Skeletal muscle tissue (tissue), 4 donors: ENCODE results near the gene OR9Q1. TPM values are rescaled to one million over a fixed set of nuclear protein-coding genes. Genes with fewer than 3 reads are reported as not detected.

Experiments
- H3K27ac ChIP-seq: one replicate; pipeline ENCODE4 v1.7.0; 2013; ENCODE audit warnings: mild to moderate bottlenecking, low read depth, low read length, inconsistent platforms
- H3K27me3 ChIP-seq, 3 donors: one replicate each; pipeline ENCODE4 v1.7.0; 2013; ENCODE audit warnings: low read length in 3 of 3; ENCODE audit not compliant: control insufficient read depth in 3 of 3, insufficient read depth in 3 of 3
- H3K36me3 ChIP-seq, 3 donors: one replicate each; pipeline ENCODE4 v1.7.0; 2013; ENCODE audit warnings: low read length in 3 of 3; ENCODE audit not compliant: control insufficient read depth in 3 of 3, insufficient read depth in 3 of 3
- H3K4me1 ChIP-seq, 3 donors: one replicate each; pipeline ENCODE4 v1.7.0; 2013; ENCODE audit warnings: low read length in 3 of 3, mild to moderate bottlenecking in 3 of 3; ENCODE audit not compliant: control insufficient read depth in 3 of 3, insufficient read depth in 3 of 3
- H3K4me3 ChIP-seq, 3 donors: one replicate each; pipeline ENCODE4 v1.7.0; 2013; ENCODE audit warnings: low read length in 3 of 3
- H3K9ac ChIP-seq, 3 donors: one replicate each; pipeline ENCODE4 v1.7.0; 2013; ENCODE audit warnings: low read length in 3 of 3, mild to moderate bottlenecking in 3 of 3, moderate library complexity in 2 of 3, low read depth in 1 of 3
- H3K9me3 ChIP-seq, 3 donors: one replicate each; pipeline ENCODE4 v1.7.0; 2013; ENCODE audit warnings: low read length in 3 of 3; ENCODE audit not compliant: control insufficient read depth in 3 of 3
- total RNA-seq: library from RNA; depleted of rRNA; stranded (reverse); fragments of >200 nt; gene quantifications from one replicate; pipeline ENCODE4 v1.2.3, GENCODE V29; 2014
- donor health status: Osteomylitis.

OR9Q1 gene
- total RNA-seq, 1 donor from 2014 or later, result not detected

- H3K4me1 ChIP-seq, result no peaks in the 10 kb centered on the region
- no peaks in the 10 kb centered on the region for H3K9me3 ChIP-seq
- no peak overlapping the region for H3K9ac ChIP-seq
- no peaks in the 10 kb centered on the region for H3K36me3 ChIP-seq
- H3K4me3 ChIP-seq, result no peak overlapping the region
- H3K27ac ChIP-seq, result no peak overlapping the region
- H3K27me3 ChIP-seq, result no peaks in the 10 kb centered on the region
These were observed 97.4 kb downstream of the OR9Q1 start for GRCh38 chr11:58121096-58121495.

DNA sequence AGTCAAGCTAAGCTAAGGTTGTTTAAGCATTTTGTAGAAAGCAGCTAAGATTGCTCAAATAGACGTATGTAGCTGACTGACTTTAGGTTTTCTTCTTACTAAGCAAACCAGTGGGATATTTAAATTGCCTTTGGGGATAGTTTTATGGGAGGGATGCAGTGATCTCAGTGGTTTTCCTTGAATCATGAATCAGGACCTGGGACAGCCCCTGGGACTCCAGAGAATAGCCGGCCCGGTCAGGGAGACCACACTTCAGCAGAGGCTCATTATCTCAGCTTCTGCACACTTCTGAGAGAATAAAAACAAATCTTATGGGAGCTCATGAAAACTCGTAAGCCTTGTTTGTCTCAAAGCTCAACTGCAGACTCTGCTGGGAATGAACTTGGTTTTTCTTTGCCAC is 101.8 kb downstream of the OR9Q1 start, which contains the start of gene OR9I1:
TSS of gene OR9I1 (minus strand) at position 62 of the 400 bp plus-strand sequence. CDS start 6,086 bp downstream, outside the sequence.
- H3K27me3 ChIP-seq, result no peaks in the 10 kb centered on the region
- no peak within 1 kb of the TSS for H3K27ac ChIP-seq
- H3K4me3 ChIP-seq, result no peak within 1 kb of the TSS
- H3K4me1 ChIP-seq, result no peaks in the 10 kb centered on the region
- H3K9me3 ChIP-seq, result no peaks in the 10 kb centered on the region
- H3K36me3 ChIP-seq, result no peaks in the 10 kb centered on the region
- H3K9ac ChIP-seq, result no peak within 1 kb of the TSS

DNA sequence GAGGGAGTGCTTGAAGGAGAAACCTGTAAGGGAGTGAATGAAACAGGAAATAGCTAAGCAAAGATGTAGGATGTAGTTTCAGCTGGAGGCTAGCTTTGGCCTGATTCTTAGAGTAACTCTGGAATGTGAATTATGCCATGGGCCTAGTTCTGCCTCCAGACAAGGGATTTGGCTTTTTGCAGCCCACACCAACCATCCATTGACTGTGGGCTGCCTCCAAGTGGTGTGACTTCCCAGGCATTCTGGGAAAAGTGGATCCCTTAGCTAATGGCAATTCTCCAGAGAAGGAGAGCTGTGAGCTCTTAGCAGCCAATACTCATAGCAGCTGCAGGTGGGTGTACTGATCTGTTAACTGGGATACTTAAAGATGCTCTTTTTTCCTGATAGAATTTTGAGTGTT is 103.7 kb downstream of the OR9Q1 start:
- H3K4me3 ChIP-seq, result no peak overlapping the region
- no peaks in the 10 kb centered on the region for H3K9me3 ChIP-seq
- no peaks in the 10 kb centered on the region for H3K4me1 ChIP-seq
- H3K27me3 ChIP-seq, result no peaks in the 10 kb centered on the region
- H3K9ac ChIP-seq, result no peak overlapping the region
- H3K36me3 ChIP-seq, result no peaks in the 10 kb centered on the region
- H3K27ac ChIP-seq, result no peak overlapping the region

DNA sequence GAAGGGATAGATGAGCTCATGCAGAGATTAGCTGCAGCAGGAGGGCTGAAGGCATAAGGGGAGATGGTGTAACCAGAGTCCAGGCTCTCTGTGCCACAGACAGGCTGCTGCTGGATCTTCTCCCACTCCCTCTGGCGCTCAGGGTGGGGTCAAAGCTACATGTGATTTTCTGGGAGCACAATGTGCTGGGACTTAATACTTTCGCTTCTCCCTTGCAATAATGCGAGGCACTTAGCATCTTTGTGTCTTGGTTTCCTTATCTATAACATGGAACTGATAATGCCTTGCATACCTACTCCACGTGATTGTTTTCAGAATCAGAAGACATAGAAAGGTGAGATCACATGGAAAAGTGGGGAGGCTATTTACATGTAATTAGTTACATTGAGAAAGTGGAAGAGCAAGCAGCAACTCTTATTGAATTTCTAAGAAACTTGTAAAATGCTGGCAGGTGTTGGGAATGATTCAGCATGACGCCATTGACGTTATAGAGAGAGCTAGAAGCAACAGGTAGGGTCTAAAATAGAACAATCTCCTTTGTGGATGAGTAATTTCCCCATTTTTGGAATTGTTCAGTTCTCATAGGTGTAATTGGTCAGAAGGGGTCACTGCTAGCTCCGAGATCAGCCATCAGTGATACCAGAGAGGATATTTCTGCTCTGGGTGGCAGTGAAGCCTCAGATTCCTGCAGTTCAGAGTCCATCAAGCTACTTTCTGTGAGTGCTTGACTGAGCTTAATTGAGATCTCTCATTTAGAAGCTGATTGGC is 109.8 kb downstream of the OR9Q1 start:
- H3K9ac ChIP-seq, result no peak overlapping the region
- no peaks in the 10 kb centered on the region for H3K4me1 ChIP-seq
- H3K4me3 ChIP-seq, result no peak overlapping the region
- H3K36me3 ChIP-seq, result no peaks in the 10 kb centered on the region
- H3K27me3 ChIP-seq, result no peaks in the 10 kb centered on the region
- H3K27ac ChIP-seq, result no peak overlapping the region
- no peaks in the 10 kb centered on the region for H3K9me3 ChIP-seq

- H3K4me1 ChIP-seq, result no peaks in the 10 kb centered on the region
- no peaks in the 10 kb centered on the region for H3K36me3 ChIP-seq
These were observed 110.5 kb downstream of the OR9Q1 start for GRCh38 chr11:58134151-58134550.

DNA sequence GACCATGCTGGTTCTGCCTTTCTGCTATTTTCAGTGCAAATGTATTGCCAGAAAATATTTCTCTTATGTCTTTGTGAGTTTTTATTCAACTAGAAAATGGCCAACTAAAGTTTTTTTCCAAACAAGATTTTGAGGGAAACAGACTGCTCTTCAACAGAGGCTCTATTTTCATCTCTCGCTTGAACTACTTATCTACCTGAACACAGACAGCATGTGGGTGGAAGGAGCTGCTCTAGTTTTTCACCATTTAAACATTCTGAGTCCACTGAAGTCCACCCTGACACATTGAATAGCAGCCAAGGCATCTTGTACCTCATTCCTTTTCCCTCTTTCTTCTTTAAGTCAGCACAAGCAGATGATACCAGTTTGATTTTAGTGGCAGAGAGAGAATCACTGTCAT is 111.5 kb downstream of the OR9Q1 start:
- H3K9ac ChIP-seq, result no peak overlapping the region
- no peaks in the 10 kb centered on the region for H3K36me3 ChIP-seq
- no peak overlapping the region for H3K4me3 ChIP-seq
- no peaks in the 10 kb centered on the region for H3K27me3 ChIP-seq
- no peak overlapping the region for H3K27ac ChIP-seq
- H3K9me3 ChIP-seq, result no peaks in the 10 kb centered on the region
- H3K4me1 ChIP-seq, result no peaks in the 10 kb centered on the region

More at GRCh38 chr11:58134151-58134550, 110.5 kb downstream of the OR9Q1 start:
- no peak overlapping the region for H3K4me3 ChIP-seq
- H3K9ac ChIP-seq, result no peak overlapping the region
- no peaks in the 10 kb centered on the region for H3K9me3 ChIP-seq
- H3K27me3 ChIP-seq, result no peaks in the 10 kb centered on the region
- H3K27ac ChIP-seq, result no peak overlapping the region

DNA sequence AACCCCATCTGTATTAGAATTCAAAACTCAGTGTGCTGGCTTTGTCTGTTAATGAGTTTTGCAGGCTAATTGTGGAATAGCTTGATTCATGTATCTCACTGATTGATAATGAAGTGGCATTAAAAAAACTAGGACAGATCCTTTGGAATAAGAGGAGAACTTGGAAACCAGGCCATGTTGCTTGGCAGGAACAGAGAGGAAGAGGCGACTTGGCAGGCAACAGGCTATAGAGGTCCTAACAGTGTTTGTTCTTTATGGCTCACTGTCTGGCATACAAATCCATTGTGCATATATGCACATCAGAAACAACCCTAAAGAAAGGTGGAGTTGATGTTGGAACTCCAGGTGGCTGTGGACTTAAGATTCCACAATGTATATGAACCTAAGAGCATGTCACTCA is 119.1 kb downstream of the OR9Q1 start:
- Histone ChIP-seq H3K27me3 (no peaks in the 10 kb centered on the region), H3K9me3 (no peaks in the 10 kb centered on the region), H3K4me3 (no peak overlapping the region), H3K9ac (no peak overlapping the region), H3K4me1 (no peaks in the 10 kb centered on the region), H3K27ac (no peak overlapping the region), H3K36me3 (no peaks in the 10 kb centered on the region)

DNA sequence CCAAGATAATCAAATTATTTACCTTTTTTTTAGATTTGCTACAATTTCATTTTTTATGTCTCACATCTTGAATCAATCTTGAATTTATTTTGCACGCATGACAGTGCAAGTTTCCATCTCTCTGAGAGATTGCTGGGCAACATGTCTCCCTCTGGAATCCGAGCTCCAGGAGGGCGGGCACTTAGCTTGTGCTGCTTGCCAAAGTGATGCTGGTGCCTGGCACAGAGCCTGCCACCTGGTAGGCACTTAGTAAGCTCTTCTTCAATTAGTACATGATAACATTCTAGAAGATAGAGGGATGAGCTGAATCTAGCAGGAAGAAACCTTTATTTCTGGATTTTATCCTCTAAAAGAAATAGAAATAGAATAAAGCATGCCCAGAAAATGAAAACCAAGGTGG is 129.1 kb downstream of the OR9Q1 start:
- Histone ChIP-seq H3K9ac (no peak overlapping the region), H3K4me3 (no peak overlapping the region), H3K36me3 (no peaks in the 10 kb centered on the region)

GRCh38 chr11:58164389-58164788 is 140.7 kb downstream of the OR9Q1 start:
- no peak overlapping the region for H3K9ac ChIP-seq
- no peak overlapping the region for H3K4me3 ChIP-seq
- no peak overlapping the region for H3K27ac ChIP-seq
- no peaks in the 10 kb centered on the region for H3K27me3 ChIP-seq
- no peaks in the 10 kb centered on the region for H3K9me3 ChIP-seq
- H3K4me1 ChIP-seq, result no peaks in the 10 kb centered on the region
- no peaks in the 10 kb centered on the region for H3K36me3 ChIP-seq

More for the DNA sequence above, 129.1 kb downstream of the OR9Q1 start:
- H3K4me1 ChIP-seq, result no peaks in the 10 kb centered on the region
- no peaks in the 10 kb centered on the region for H3K9me3 ChIP-seq
- H3K27me3 ChIP-seq, result no peaks in the 10 kb centered on the region
- no peak overlapping the region for H3K27ac ChIP-seq

- no peaks in the 10 kb centered on the region for H3K9me3 ChIP-seq
- H3K4me1 ChIP-seq, result no peaks in the 10 kb centered on the region
- no peaks in the 10 kb centered on the region for H3K36me3 ChIP-seq
- no peaks in the 10 kb centered on the region for H3K27me3 ChIP-seq
- H3K4me3 ChIP-seq, result no peak overlapping the region
- no peak overlapping the region for H3K27ac ChIP-seq
- H3K9ac ChIP-seq, result no peak overlapping the region
These were observed 141.3 kb downstream of the OR9Q1 start for GRCh38 chr11:58164990-58165389.
